SK-N-SH (cell line): ENCODE data around the gene TIAL1. TPM values are rescaled to one million over a fixed set of nuclear protein-coding genes. Genes with fewer than 3 reads are reported as not detected.

Source experiments
- CTCF ChIA-PET: fragments of 300-600, 350-600 bp; formaldehyde crosslinking; extraction: SDS; loops from one replicate; lab custom pipeline; 2021; lab: Yijun Ruan, JAX
- POLR2A ChIA-PET: fragments of 350-600 bp; sonication (Branson Sonifier 250); formaldehyde crosslinking; extraction: SDS; loops from one replicate; lab custom pipeline; 2020; ENCODE audit warnings: antibody characterized with exemption, inconsistent platforms; lab: Yijun Ruan, JAX
- DNase-seq: peaks from one replicate; pipeline ENCODE4 v3.0.0; 2012
- H2AFZ ChIP-seq: fragments of 200-600 bp; sonication (generic); 2 replicates; pipeline ENCODE4 v1.8.1; 2016; ENCODE audit warnings: antibody characterized with exemption, mild to moderate bottlenecking, low read depth
- H3F3A ChIP-seq: fragments of 200-600 bp; sonication (generic); replicated peaks from 2 replicates; pipeline ENCODE3; 2016; ENCODE audit warnings: antibody characterized with exemption, mild to moderate bottlenecking; ENCODE audit not compliant: insufficient read depth
- H3K27ac ChIP-seq, 2 experiments: fragments of 200-500 bp in 1 of 2; fragments of 200-600 bp in 1 of 2; sonication (Bioruptor generic) in 1 of 2; sonication (generic), shearing (Covaris generic) in 1 of 2; 2 replicates each; pipeline versions ENCODE4 v1.5.1 to v1.6.1; 2014 to 2016; ENCODE audit warnings: low read depth in 2 of 2, inconsistent platforms in 1 of 2, low read length in 1 of 2, mild to moderate bottlenecking in 1 of 2, mixed read lengths in 1 of 2
- H3K27me3 ChIP-seq: fragments of 200-600 bp; sonication (generic), shearing (Covaris generic); 2 replicates; pipeline ENCODE4 v1.6.1; 2016; ENCODE audit warnings: mixed run types; ENCODE audit not compliant: insufficient read depth
- H3K36me3 ChIP-seq, 2 experiments: fragments of 200-500 bp in 1 of 2; fragments of 200-600 bp in 1 of 2; sonication (Bioruptor generic) in 1 of 2; sonication (generic) in 1 of 2; replicated peaks in 1 of 2; 2 replicates each; pipeline versions ENCODE3 to v1.5.1; 2014 to 2016; ENCODE audit warnings: low read length in 1 of 2, mild to moderate bottlenecking in 1 of 2; ENCODE audit not compliant: insufficient read depth in 2 of 2, control insufficient read depth in 1 of 2
- H3K4me1 ChIP-seq, 2 experiments: fragments of 200-500 bp in 1 of 2; fragments of 200-600 bp in 1 of 2; sonication (Bioruptor generic) in 1 of 2; sonication (generic), shearing (Covaris generic) in 1 of 2; 2 replicates each; pipeline versions ENCODE4 v1.5.1 to v1.6.1; 2014 to 2016; ENCODE audit warnings: low read depth in 1 of 2, low read length in 1 of 2, mixed run types in 1 of 2; ENCODE audit not compliant: insufficient read depth in 2 of 2, control insufficient read depth in 1 of 2
- H3K4me2 ChIP-seq: fragments of 200-600 bp; sonication (generic), shearing (Covaris generic); 2 replicates; pipeline ENCODE4 v1.6.1; 2017; ENCODE audit warnings: mixed run types
- H3K4me3 ChIP-seq, 2 experiments: fragments of 200-500 bp in 1 of 2; fragments of 200-600 bp in 1 of 2; sonication (Bioruptor generic) in 1 of 2; sonication (generic), shearing (Covaris generic) in 1 of 2; 2 replicates each; pipeline versions ENCODE4 v1.5.1 to v1.8.1; 2014 to 2016; ENCODE audit warnings: low read depth in 2 of 2, inconsistent platforms in 1 of 2, low read length in 1 of 2, mild to moderate bottlenecking in 1 of 2, mixed read lengths in 1 of 2, moderate library complexity in 1 of 2
- H3K79me2 ChIP-seq: fragments of 200-600 bp; sonication (generic); 2 replicates; pipeline ENCODE4 v1.8.1; 2017; ENCODE audit warnings: mild to moderate bottlenecking; ENCODE audit not compliant: insufficient read depth
- H3K9ac ChIP-seq: fragments of 200-600 bp; sonication (generic); 2 replicates; pipeline ENCODE4 v1.6.1; 2017; ENCODE audit warnings: mixed run types
- H3K9me2 ChIP-seq: fragments of 200-600 bp; sonication (generic); 2 replicates; pipeline ENCODE4 v1.6.1; 2017; ENCODE audit warnings: mixed run types
- H3K9me3 ChIP-seq: fragments of 200-600 bp; sonication (generic); 2 replicates; pipeline ENCODE4 v1.6.1; 2017; ENCODE audit warnings: mixed run types, mild to moderate bottlenecking, moderate library complexity
- H4K20me1 ChIP-seq: fragments of 200-600 bp; sonication (generic); 2 replicates; pipeline ENCODE4 v1.6.1; 2017; ENCODE audit warnings: mild to moderate bottlenecking, mixed run types; ENCODE audit not compliant: insufficient read depth
- CHD2 ChIP-seq: fragments of 150-350 bp; IDR thresholded peaks from 2 replicates; pipeline ENCODE4 v1.6.1; 2018; ENCODE audit warnings: low read length; ENCODE audit not compliant: partially characterized antibody
- CTCF ChIP-seq: fragments of 200-600 bp; sonication (generic); IDR thresholded peaks from 2 replicates; pipeline ENCODE4 v1.6.1; 2017; ENCODE audit warnings: antibody characterized with exemption, mild to moderate bottlenecking, moderate library complexity
- EZH2phosphoT487 ChIP-seq: fragments of 200-600 bp; sonication (generic); IDR thresholded peaks from 2 replicates; pipeline ENCODE4 v1.6.1; 2017; ENCODE audit warnings: low read depth, mixed run types, mild to moderate bottlenecking, antibody characterized with exemption, moderate library complexity, borderline replicate concordance
- FOXJ3 ChIP-seq: sonication (generic); formaldehyde crosslinking; IDR thresholded peaks from 2 replicates; pipeline ENCODE4 v1.5.1; 2020; ENCODE audit warnings: mild to moderate bottlenecking, missing genetic modification reagents
- FOXM1 ChIP-seq: IDR thresholded peaks from 2 replicates; pipeline ENCODE4 v1.4.0; 2012; ENCODE audit warnings: low read depth, mild to moderate bottlenecking
- GATA2 ChIP-seq: sonication (generic); formaldehyde crosslinking; IDR thresholded peaks from 2 replicates; pipeline ENCODE4 v1.5.0; 2020; ENCODE audit warnings: mild to moderate bottlenecking, missing genetic modification reagents
- MAX ChIP-seq: IDR thresholded peaks from 2 replicates; pipeline ENCODE4 v1.4.0; 2012; ENCODE audit warnings: low read depth
- MEF2A ChIP-seq: IDR thresholded peaks from 2 replicates; pipeline ENCODE4 v1.4.0; 2012; ENCODE audit warnings: low read depth, borderline replicate concordance
- POLR2AphosphoS5 ChIP-seq: IDR thresholded peaks from 2 replicates; pipeline ENCODE4 v1.6.1; 2012; ENCODE audit warnings: low read depth, low read length
- RXRA ChIP-seq: IDR thresholded peaks from 2 replicates; pipeline ENCODE4 v1.4.0; 2012; ENCODE audit warnings: low read depth, mild to moderate bottlenecking, borderline replicate concordance
- TEAD4 ChIP-seq: IDR thresholded peaks from 2 replicates; pipeline ENCODE4 v1.4.0; 2012; ENCODE audit warnings: mild to moderate bottlenecking, borderline replicate concordance; ENCODE audit not compliant: insufficient read depth
- USF2 ChIP-seq: fragments of 150-350 bp; IDR thresholded peaks from 2 replicates; pipeline ENCODE4 v1.6.1; 2017; ENCODE audit warnings: antibody characterized with exemption, low read length, low read depth, borderline replicate concordance
- WGBS: methylation state at CpG from one replicate; pipeline ENCODE4 v1.1.6; 2017; ENCODE audit warnings: low lambda C conversion rate; 5-methylcytosine and 5-hydroxymethylcytosine counted together
- polyA plus RNA-seq, 3 experiments: library from polyadenylated mRNA; depleted of rRNA; stranded (reverse); fragments of >200 nt; gene quantifications; 2 replicates each; pipeline ENCODE4 v1.2.3, GENCODE V29; 2012
- TF ChIP-seq, protein P1 (sequence below): IDR thresholded peaks from 2 replicates; pipeline ENCODE4 v1.6.1; 2012; ENCODE audit warnings: mild to moderate bottlenecking, low read depth, low read length, moderate library complexity
- TF ChIP-seq, protein P2 (sequence below): IDR thresholded peaks from 2 replicates; pipeline ENCODE4 v1.4.0; 2012; ENCODE audit warnings: low read depth, borderline replicate concordance

Gene TIAL1
- polyA plus RNA-seq, 1 of the 3 experiments (the other 2 are of a cell fraction): 58.0 TPM

DNA sequence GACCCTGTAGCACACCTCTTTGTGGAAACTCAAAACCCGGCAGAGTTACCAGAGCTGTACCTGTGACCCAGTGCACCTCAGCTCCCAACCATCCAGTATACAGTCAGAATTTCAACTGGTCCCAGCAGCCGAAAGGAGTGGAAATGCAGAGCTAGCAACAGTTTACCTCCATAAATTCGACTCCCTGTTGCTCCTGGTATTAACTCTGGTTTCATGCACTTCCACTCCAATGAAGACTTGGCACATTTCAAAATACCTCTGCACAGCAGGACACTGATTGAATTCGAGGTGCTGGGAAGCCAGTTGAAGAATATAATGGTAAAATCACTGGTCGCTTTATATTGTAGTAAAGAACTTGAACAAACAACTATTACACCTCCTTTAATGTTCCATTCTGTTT is 17.9 kb upstream of the TIAL1 start:
- Histone ChIP-seq H3F3A (no peaks in the 10 kb centered on the region), H3K36me3 (no peaks in the 10 kb centered on the region), H4K20me1 (no peaks in the 10 kb centered on the region), H3K4me1 (peaks cover 0 to 11% of the 10 kb centered on the region in 2 experiments; a peak in 1 of 4 replicates), H2AFZ (no peak overlapping the region), H3K9me3 (no peaks in the 10 kb centered on the region), H3K79me2 (no peaks in the 10 kb centered on the region), H3K27ac (no peak overlapping the region), H3K4me3 (no peak overlapping the region), H3K9ac (no peak overlapping the region), H3K27me3 (no peaks in the 10 kb centered on the region), H3K9me2 (no peaks in the 10 kb centered on the region), H3K4me2 (no peak overlapping the region)
- no peak for DNase-seq
- ChIA-PET CTCF (interaction anchor here (1.3 to 1.6 kb wide), 2 partner anchors 17 to 245 kb away, joined by 4 read pairs; no protein-coding TSS in a partner anchor), POLR2A (no interaction called here)
- no peak for TF ChIP-seq USF2
- TF ChIP-seq TEAD4: no peak
- TF ChIP-seq CTCF: no peak
- TF ChIP-seq MEF2A: no peak
- TF ChIP-seq, protein P1, sequence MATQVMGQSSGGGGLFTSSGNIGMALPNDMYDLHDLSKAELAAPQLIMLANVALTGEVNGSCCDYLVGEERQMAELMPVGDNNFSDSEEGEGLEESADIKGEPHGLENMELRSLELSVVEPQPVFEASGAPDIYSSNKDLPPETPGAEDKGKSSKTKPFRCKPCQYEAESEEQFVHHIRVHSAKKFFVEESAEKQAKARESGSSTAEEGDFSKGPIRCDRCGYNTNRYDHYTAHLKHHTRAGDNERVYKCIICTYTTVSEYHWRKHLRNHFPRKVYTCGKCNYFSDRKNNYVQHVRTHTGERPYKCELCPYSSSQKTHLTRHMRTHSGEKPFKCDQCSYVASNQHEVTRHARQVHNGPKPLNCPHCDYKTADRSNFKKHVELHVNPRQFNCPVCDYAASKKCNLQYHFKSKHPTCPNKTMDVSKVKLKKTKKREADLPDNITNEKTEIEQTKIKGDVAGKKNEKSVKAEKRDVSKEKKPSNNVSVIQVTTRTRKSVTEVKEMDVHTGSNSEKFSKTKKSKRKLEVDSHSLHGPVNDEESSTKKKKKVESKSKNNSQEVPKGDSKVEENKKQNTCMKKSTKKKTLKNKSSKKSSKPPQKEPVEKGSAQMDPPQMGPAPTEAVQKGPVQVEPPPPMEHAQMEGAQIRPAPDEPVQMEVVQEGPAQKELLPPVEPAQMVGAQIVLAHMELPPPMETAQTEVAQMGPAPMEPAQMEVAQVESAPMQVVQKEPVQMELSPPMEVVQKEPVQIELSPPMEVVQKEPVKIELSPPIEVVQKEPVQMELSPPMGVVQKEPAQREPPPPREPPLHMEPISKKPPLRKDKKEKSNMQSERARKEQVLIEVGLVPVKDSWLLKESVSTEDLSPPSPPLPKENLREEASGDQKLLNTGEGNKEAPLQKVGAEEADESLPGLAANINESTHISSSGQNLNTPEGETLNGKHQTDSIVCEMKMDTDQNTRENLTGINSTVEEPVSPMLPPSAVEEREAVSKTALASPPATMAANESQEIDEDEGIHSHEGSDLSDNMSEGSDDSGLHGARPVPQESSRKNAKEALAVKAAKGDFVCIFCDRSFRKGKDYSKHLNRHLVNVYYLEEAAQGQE: no peak
- TF ChIP-seq CHD2: no peak
- TF ChIP-seq MAX: no peak
- no peak for TF ChIP-seq POLR2AphosphoS5
- no peak for TF ChIP-seq GATA2
- no peak for TF ChIP-seq FOXM1
- TF ChIP-seq RXRA: no peak
- TF ChIP-seq, protein P2, sequence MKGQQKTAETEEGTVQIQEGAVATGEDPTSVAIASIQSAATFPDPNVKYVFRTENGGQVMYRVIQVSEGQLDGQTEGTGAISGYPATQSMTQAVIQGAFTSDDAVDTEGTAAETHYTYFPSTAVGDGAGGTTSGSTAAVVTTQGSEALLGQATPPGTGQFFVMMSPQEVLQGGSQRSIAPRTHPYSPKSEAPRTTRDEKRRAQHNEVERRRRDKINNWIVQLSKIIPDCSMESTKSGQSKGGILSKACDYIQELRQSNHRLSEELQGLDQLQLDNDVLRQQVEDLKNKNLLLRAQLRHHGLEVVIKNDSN: no peak
- no peak for TF ChIP-seq EZH2phosphoT487
- no peak for TF ChIP-seq FOXJ3 (CRISPR knock-in tag)
- 69% methylated on average over 5 of the region's 5 CpGs for WGBS
